CD8-positive, alpha-beta memory T cell (primary cell): ENCODE data around the gene CWF19L2. TPM values are rescaled to one million over a fixed set of nuclear protein-coding genes. Genes with fewer than 3 reads are reported as not detected.

ENCODE experiments used
- CTCF ChIA-PET: fragments of 350-600 bp; sonication (Branson Sonifier 250); formaldehyde crosslinking; loops from one replicate; lab custom pipeline; 2021; ENCODE audit warnings: antibody characterized with exemption; lab: Charles Lee
- POLR2A ChIA-PET: fragments of 350-600 bp; sonication (Branson Sonifier 250); formaldehyde crosslinking; loops from one replicate; lab custom pipeline; 2021; ENCODE audit warnings: antibody characterized with exemption; lab: Charles Lee
- DNase-seq, 5 donors: peaks; one replicate each; pipeline versions ENCODE4 v3.0.0 to v3.0.0-alpha.2; 2020 to 2022; ENCODE audit warnings: mixed read lengths in 1 of 5
- H3K27ac ChIP-seq: one replicate; pipeline ENCODE4 v1.7.0; 2013; ENCODE audit warnings: low read depth, mild to moderate bottlenecking, low read length, moderate library complexity
- H3K27me3 ChIP-seq: 2 replicates; pipeline ENCODE4 v1.7.0; 2013; ENCODE audit warnings: low read length, mild to moderate bottlenecking; ENCODE audit not compliant: insufficient read depth, poor library complexity, severe bottlenecking
- H3K36me3 ChIP-seq: 2 replicates; pipeline ENCODE4 v1.7.0; 2013; ENCODE audit warnings: mild to moderate bottlenecking, low read length, moderate library complexity; ENCODE audit not compliant: insufficient read depth
- H3K4me1 ChIP-seq: 2 replicates; pipeline ENCODE4 v1.7.0; 2013; ENCODE audit warnings: mild to moderate bottlenecking, low read length, moderate library complexity; ENCODE audit not compliant: insufficient read depth
- H3K4me3 ChIP-seq: 2 replicates; pipeline ENCODE4 v1.7.0; 2013; ENCODE audit warnings: mild to moderate bottlenecking, low read length
- H3K9me3 ChIP-seq: 2 replicates; pipeline ENCODE4 v1.7.0; 2013; ENCODE audit warnings: mild to moderate bottlenecking, low read length
- H3K27ac Mint-ChIP-seq, 8 donors: one replicate each; pipeline ENCODE4 v1.8.0; 2020 to 2021; ENCODE audit warnings: mixed read lengths in 8 of 8, mild to moderate bottlenecking in 6 of 8, inconsistent platforms in 3 of 8, moderate library complexity in 3 of 8
- H3K27me3 Mint-ChIP-seq, 2 donors: one replicate each; pipeline ENCODE4 v1.8.0; 2020 to 2021; ENCODE audit warnings: mixed read lengths in 2 of 2, mild to moderate bottlenecking in 1 of 2, moderate library complexity in 1 of 2
- H3K36me3 Mint-ChIP-seq, 3 donors: one replicate each; pipeline ENCODE4 v1.8.0; 2020 to 2021; ENCODE audit warnings: mixed read lengths in 3 of 3, inconsistent platforms in 1 of 3, mild to moderate bottlenecking in 1 of 3
- H3K4me1 Mint-ChIP-seq, 3 donors: one replicate each; pipeline ENCODE4 v1.8.0; 2020 to 2021; ENCODE audit warnings: mixed read lengths in 3 of 3, inconsistent platforms in 1 of 3, mild to moderate bottlenecking in 1 of 3
- H3K4me3 Mint-ChIP-seq, 7 donors: one replicate each; pipeline ENCODE4 v1.8.0; 2020 to 2021; ENCODE audit warnings: mixed read lengths in 7 of 7, mild to moderate bottlenecking in 6 of 7, moderate library complexity in 4 of 7, inconsistent platforms in 2 of 7
- H3K9me3 Mint-ChIP-seq, 5 donors: one replicate each; pipeline ENCODE4 v1.8.0; 2020 to 2022; ENCODE audit warnings: mixed read lengths in 5 of 5, mild to moderate bottlenecking in 3 of 5, moderate library complexity in 2 of 5, inconsistent platforms in 1 of 5
- polyA plus RNA-seq: library from polyadenylated mRNA; unstranded; fragments of 300-500 nt; fragmentation: Illumina TruSeq; gene quantifications from one replicate; pipeline ENCODE4 v1.2.3, GENCODE V29; 2021
- total RNA-seq, 2 experiments: library from RNA; stranded (reverse); gene quantifications; one replicate each; pipeline ENCODE4 v1.2.3, GENCODE V29; 2021

The CWF19L2 gene
- total and polyA plus RNA-seq, 3 experiments from 2014 or later = 8.0 to 16.5 (median 15.7) TPM

GRCh38 chr11:107354780-107355179 is 102.8 kb downstream of the CWF19L2 start:
- no peaks in the 10 kb centered on the region for H3K27me3 Mint-ChIP-seq
- Histone ChIP-seq H3K27me3 (no peaks in the 10 kb centered on the region), H3K4me1 (no peaks in the 10 kb centered on the region), H3K4me3 (no peak overlapping the region), H3K27ac (no peak overlapping the region), H3K9me3 (no peaks in the 10 kb centered on the region), H3K36me3 (peaks cover 7% of the 10 kb centered on the region)
- ChIA-PET CTCF (no interaction called here), POLR2A (no interaction called here)
- no peak overlapping the region for H3K4me3 Mint-ChIP-seq
- peaks cover 36 to 57% (median 43%) of the 10 kb centered on the region in 3 donors for H3K36me3 Mint-ChIP-seq
- peaks cover 6 to 21% (median 14%) of the 10 kb centered on the region in 3 donors for H3K4me1 Mint-ChIP-seq
- no peak overlapping the region for H3K27ac Mint-ChIP-seq
- no peak for DNase-seq
- no peaks in the 10 kb centered on the region for H3K9me3 Mint-ChIP-seq

GRCh38 chr11:107337917-107338316 is 119.7 kb downstream of the CWF19L2 start:
- no peaks in the 10 kb centered on the region for H3K27me3 ChIP-seq
- peaks cover 0 to 53% (median 26%) of the 10 kb centered on the region in 3 donors for H3K36me3 Mint-ChIP-seq
- no peaks in the 10 kb centered on the region for H3K36me3 ChIP-seq
- peaks cover 0 to 2% (median 0%) of the 10 kb centered on the region in 5 donors for H3K9me3 Mint-ChIP-seq
- H3K27ac Mint-ChIP-seq = no peak overlapping the region
- no peaks in the 10 kb centered on the region for H3K9me3 ChIP-seq
- ChIA-PET CTCF (no interaction called here), POLR2A (no interaction called here)
- H3K27me3 Mint-ChIP-seq = no peaks in the 10 kb centered on the region
- H3K4me1 Mint-ChIP-seq = no peaks in the 10 kb centered on the region
- no peak overlapping the region for H3K4me3 ChIP-seq
- no peaks in the 10 kb centered on the region for H3K4me1 ChIP-seq
- H3K4me3 Mint-ChIP-seq = no peak overlapping the region
- no peak for DNase-seq
- H3K27ac ChIP-seq = no peak overlapping the region

GRCh38 chr11:107331728-107332127 is 125.9 kb downstream of the CWF19L2 start:
- Mint-ChIP-seq H3K27me3 (no peaks in the 10 kb centered on the region), H3K4me1 (no peaks in the 10 kb centered on the region), H3K4me3 (no peak overlapping the region), H3K9me3 (no peaks in the 10 kb centered on the region), H3K36me3 (peaks cover 15 to 74% (median 34%) of the 10 kb centered on the region in 3 donors), H3K27ac (no peak overlapping the region)
- H3K4me1 ChIP-seq = no peaks in the 10 kb centered on the region
- H3K9me3 ChIP-seq = no peaks in the 10 kb centered on the region
- POLR2A ChIA-PET = no interaction called here
- no peak overlapping the region for H3K4me3 ChIP-seq
- H3K27me3 ChIP-seq = no peaks in the 10 kb centered on the region
- CTCF ChIA-PET = no interaction called here
- H3K36me3 ChIP-seq = peaks cover 4% of the 10 kb centered on the region
- no peak for DNase-seq
- H3K27ac ChIP-seq = no peak overlapping the region

- no peak overlapping the region for H3K4me3 Mint-ChIP-seq
- Histone ChIP-seq H3K4me1 (no peaks in the 10 kb centered on the region), H3K4me3 (no peak overlapping the region), H3K27ac (no peak overlapping the region), H3K36me3 (peaks cover 9% of the 10 kb centered on the region), H3K27me3 (no peaks in the 10 kb centered on the region), H3K9me3 (no peaks in the 10 kb centered on the region)
- no peaks in the 10 kb centered on the region for H3K9me3 Mint-ChIP-seq
- no peaks in the 10 kb centered on the region for H3K27me3 Mint-ChIP-seq
- H3K36me3 Mint-ChIP-seq = peaks cover 32 to 80% (median 33%) of the 10 kb centered on the region in 3 donors
- H3K27ac Mint-ChIP-seq = no peak overlapping the region
- no peak for DNase-seq
- H3K4me1 Mint-ChIP-seq = no peaks in the 10 kb centered on the region
- ChIA-PET CTCF (no interaction called here), POLR2A (no interaction called here)
These were observed 128.5 kb downstream of the CWF19L2 start for GRCh38 chr11:107329164-107329563.

GRCh38 chr11:107316426-107316825 is 141.2 kb downstream of the CWF19L2 start:
- Histone ChIP-seq H3K4me1 (no peaks in the 10 kb centered on the region), H3K36me3 (no peaks in the 10 kb centered on the region), H3K4me3 (no peak overlapping the region), H3K27me3 (no peaks in the 10 kb centered on the region), H3K9me3 (no peaks in the 10 kb centered on the region), H3K27ac (no peak overlapping the region)
- no peak overlapping the region for H3K27ac Mint-ChIP-seq
- peaks cover 8 to 38% (median 16%) of the 10 kb centered on the region in 5 donors for H3K9me3 Mint-ChIP-seq
- ChIA-PET CTCF (no interaction called here), POLR2A (no interaction called here)
- peaks cover 27 to 63% (median 47%) of the 10 kb centered on the region in 3 donors for H3K36me3 Mint-ChIP-seq
- peaks cover 0 to 2% of the 10 kb centered on the region in 2 donors for H3K27me3 Mint-ChIP-seq
- H3K4me1 Mint-ChIP-seq = no peaks in the 10 kb centered on the region
- DNase-seq = no peak
- H3K4me3 Mint-ChIP-seq = no peak overlapping the region

- H3K4me3 ChIP-seq = no peak overlapping the region
- no peak for DNase-seq
- POLR2A ChIA-PET = no interaction called here
- H3K4me1 ChIP-seq = no peaks in the 10 kb centered on the region
- no peaks in the 10 kb centered on the region for H3K27me3 Mint-ChIP-seq
- H3K36me3 ChIP-seq = no peaks in the 10 kb centered on the region
- CTCF ChIA-PET = no interaction called here
- no peaks in the 10 kb centered on the region for H3K4me1 Mint-ChIP-seq
- no peaks in the 10 kb centered on the region for H3K9me3 Mint-ChIP-seq
- no peak overlapping the region for H3K27ac Mint-ChIP-seq
- no peaks in the 10 kb centered on the region for H3K9me3 ChIP-seq
- H3K36me3 Mint-ChIP-seq = peaks cover 29 to 69% (median 60%) of the 10 kb centered on the region in 3 donors
- no peaks in the 10 kb centered on the region for H3K27me3 ChIP-seq
- no peak overlapping the region for H3K27ac ChIP-seq
- H3K4me3 Mint-ChIP-seq = no peak overlapping the region
These were observed 149.6 kb downstream of the CWF19L2 start for GRCh38 chr11:107307991-107308390.

- Histone ChIP-seq H3K9me3 (no peaks in the 10 kb centered on the region), H3K4me3 (no peak overlapping the region), H3K27me3 (no peaks in the 10 kb centered on the region), H3K27ac (no peak overlapping the region), H3K4me1 (no peaks in the 10 kb centered on the region), H3K36me3 (no peaks in the 10 kb centered on the region)
- no peak overlapping the region for H3K4me3 Mint-ChIP-seq
- ChIA-PET POLR2A (no interaction called here), CTCF (no interaction called here)
- no peaks in the 10 kb centered on the region for H3K27me3 Mint-ChIP-seq
- peaks cover 0 to 4% (median 0%) of the 10 kb centered on the region in 3 donors for H3K4me1 Mint-ChIP-seq
- H3K27ac Mint-ChIP-seq = peak overlapping the region in 2 of 8 donors; percentile 23 to 90
- H3K9me3 Mint-ChIP-seq = peaks cover 0 to 17% (median 15%) of the 10 kb centered on the region in 5 donors
- peaks cover 34 to 68% (median 68%) of the 10 kb centered on the region in 3 donors for H3K36me3 Mint-ChIP-seq
- DNase-seq = no peak
These were observed 155.7 kb downstream of the CWF19L2 start for GRCh38 chr11:107301878-107302277.

- H3K4me1 Mint-ChIP-seq = no peaks in the 10 kb centered on the region
- peak overlapping the region in 1 of 8 donors; percentile 38 for H3K27ac Mint-ChIP-seq
- H3K4me3 ChIP-seq = no peak overlapping the region
- DNase-seq = no peak
- no peaks in the 10 kb centered on the region for H3K27me3 Mint-ChIP-seq
- no peak overlapping the region for H3K27ac ChIP-seq
- H3K36me3 ChIP-seq = no peaks in the 10 kb centered on the region
- H3K4me1 ChIP-seq = no peaks in the 10 kb centered on the region
- H3K9me3 ChIP-seq = no peaks in the 10 kb centered on the region
- ChIA-PET POLR2A (no interaction called here), CTCF (no interaction called here)
- H3K4me3 Mint-ChIP-seq = no peak overlapping the region
- H3K27me3 ChIP-seq = no peaks in the 10 kb centered on the region
- H3K36me3 Mint-ChIP-seq = peaks cover 42 to 55% (median 55%) of the 10 kb centered on the region in 3 donors
- peaks cover 6 to 39% (median 22%) of the 10 kb centered on the region in 5 donors for H3K9me3 Mint-ChIP-seq
These were observed 163.8 kb downstream of the CWF19L2 start for GRCh38 chr11:107293677-107294344.
